ENCODE data around the gene CNOT6. TPM values are rescaled to one million over a fixed set of nuclear protein-coding genes. Genes with fewer than 3 reads are reported as not detected.
"Not testable (repeated sequence)": the region's sequence is repeated elsewhere in the genome, so short reads cannot be mapped to it uniquely, and the experiment has no call there.

CNOT6 gene
- total RNA-seq, 1 experiment from 2014 or later, result 15.3 TPM

- no peak for DNase-seq (ENCODE audit: low spot score)
These were observed 22.3 kb downstream of the CNOT6 start for GRCh38 chr5:180516440-180516839.

- DNase-seq (ENCODE audit: low spot score), result no peak
These were observed 24.9 kb downstream of the CNOT6 start for GRCh38 chr5:180519098-180519497.

GRCh38 chr5:180521101-180521500 is 26.9 kb downstream of the CNOT6 start:
- DNase-seq (ENCODE audit: low spot score), result no peak

- no peak for DNase-seq (ENCODE audit: low spot score)
These were observed 27.4 kb downstream of the CNOT6 start for GRCh38 chr5:180521591-180521990.

- no peak for DNase-seq (ENCODE audit: low spot score)
These were observed 28.2 kb downstream of the CNOT6 start for GRCh38 chr5:180522330-180522729.

GRCh38 chr5:180523629-180524466 is 29.7 kb downstream of the CNOT6 start:
- no peak for DNase-seq (ENCODE audit: low spot score)

- no peak for DNase-seq (ENCODE audit: low spot score)
These were observed 31.2 kb downstream of the CNOT6 start for GRCh38 chr5:180525399-180525798.

GRCh38 chr5:180526269-180526668 is 32.1 kb downstream of the CNOT6 start:
- DNase-seq (ENCODE audit: low spot score), result no peak

- DNase-seq (ENCODE audit: low spot score), result no peak
These were observed 33.5 kb downstream of the CNOT6 start for GRCh38 chr5:180527659-180528058.

GRCh38 chr5:180531036-180531585 is 36.9 kb downstream of the CNOT6 start:
- not testable (repeated sequence) for DNase-seq (ENCODE audit: low spot score)

GRCh38 chr5:180532268-180532667 is 38.1 kb downstream of the CNOT6 start:
- no peak for DNase-seq (ENCODE audit: low spot score)

GRCh38 chr5:180533845-180534244 is 39.7 kb downstream of the CNOT6 start:
- no peak for DNase-seq (ENCODE audit: low spot score)

GRCh38 chr5:180535573-180535972 is 41.4 kb downstream of the CNOT6 start:
- DNase-seq (ENCODE audit: low spot score), result no peak

GRCh38 chr5:180540050-180540694 is 46.0 kb downstream of the CNOT6 start:
- DNase-seq (ENCODE audit: low spot score), result no peak

- DNase-seq (ENCODE audit: low spot score), result no peak
These were observed 47.5 kb downstream of the CNOT6 start for GRCh38 chr5:180541710-180542109.

GRCh38 chr5:180545248-180545647 is 51.1 kb downstream of the CNOT6 start:
- no peak for DNase-seq (ENCODE audit: low spot score)

GRCh38 chr5:180548563-180548962 is 54.4 kb downstream of the CNOT6 start:
- DNase-seq (ENCODE audit: low spot score), result no peak

- no peak for DNase-seq (ENCODE audit: low spot score)
These were observed 59.4 kb downstream of the CNOT6 start for GRCh38 chr5:180553530-180553929.

- no peak for DNase-seq (ENCODE audit: low spot score)
These were observed 61.2 kb downstream of the CNOT6 start for GRCh38 chr5:180555168-180555921.

- no peak for DNase-seq (ENCODE audit: low spot score)
These were observed 63.1 kb downstream of the CNOT6 start for GRCh38 chr5:180557217-180557809.

GRCh38 chr5:180558232-180558631 is 64.1 kb downstream of the CNOT6 start:
- DNase-seq (ENCODE audit: low spot score), result no peak

GRCh38 chr5:180563994-180564393 is 69.8 kb downstream of the CNOT6 start:
- no peak for DNase-seq (ENCODE audit: low spot score)

Measured in HT-29 (cell line).